MM.1S (cell line): Measurements from ENCODE around the gene C1QTNF6.

Experiments used
- CTCF ChIP-seq: fragments of 300-600 bp; sonication (generic); IDR thresholded peaks from 2 replicates; pipeline ENCODE4 v1.5.1; 2016; ENCODE audit warnings: antibody characterized with exemption, low read length, mixed read lengths
- EZH2 ChIP-seq: fragments of 300-600 bp; sonication (generic); optimal IDR thresholded peaks from 2 replicates; pipeline ENCODE3; 2017; ENCODE audit warnings: low read depth, mild to moderate bottlenecking, antibody characterized with exemption, low read length, mixed read lengths
- EZH2phosphoT487 ChIP-seq: fragments of 300-600 bp; sonication (generic); IDR thresholded peaks from 2 replicates; pipeline ENCODE4 v1.6.1; 2018; ENCODE audit warnings: antibody characterized with exemption, low read length

- TF ChIP-seq CTCF (no peak), EZH2 (no peak), EZH2phosphoT487 (no peak)
Observed at GRCh38 chr22:37215890-37216289, 27.8 kb upstream of the C1QTNF6 start.
